ENCODE measurements around the gene LRRK1. TPM values are rescaled to one million over a fixed set of nuclear protein-coding genes. Genes with fewer than 3 reads are reported as not detected.

The LRRK1 gene
- total and polyA plus RNA-seq, 2 of the 13 experiments (the other 11 are each of a cell fraction or from before 2014, with no cell fraction given): 0.13 to 1.2 TPM

GRCh38 chr15:101091080-101092017 is 172.2 kb downstream of the LRRK1 start (continued):
- TF ChIP-seq KLF13 (CRISPR knock-in tag; IDR thresholded peaks at IDR 0.05) (no peak), ZNF296 (CRISPR knock-in tag; conservative IDR thresholded peaks at IDR 0.05) (no peak), ZFP36L1 (CRISPR knock-in tag; IDR thresholded peaks at IDR 0.05) (no peak), SNRNP70 (IDR thresholded peaks at IDR 0.05; ENCODE audit: low read depth, low read length) (no peak), ELF3 (CRISPR knock-in tag; IDR thresholded peaks at IDR 0.05) (peak; percentile 96), THAP7 (CRISPR knock-in tag; IDR thresholded peaks at IDR 0.05) (no peak), ZNF678 (CRISPR knock-in tag; IDR thresholded peaks at IDR 0.05) (no peak), RORA (CRISPR knock-in tag; IDR thresholded peaks at IDR 0.05) (no peak), SSRP1 (CRISPR knock-in tag; IDR thresholded peaks at IDR 0.05) (no peak), ZNF44 (CRISPR knock-in tag; IDR thresholded peaks at IDR 0.05) (no peak), RFX5 (IDR thresholded peaks at IDR 0.05; ENCODE audit: low read depth, low read length) (no peak), HBP1 (CRISPR knock-in tag; IDR thresholded peaks at IDR 0.05; ENCODE audit: low read depth) (0 out of 2 replicates have a peak, but pooled peaks have one; percentile 16), ZNF264 (CRISPR knock-in tag; IDR thresholded peaks at IDR 0.05) (peak; percentile 9; the same call in 1 of the 2 replicates), TP53 (CRISPR knock-in tag; conservative IDR thresholded peaks at IDR 0.05) (no peak), ZNF280B (CRISPR knock-in tag; IDR thresholded peaks at IDR 0.05; ENCODE audit: borderline replicate concordance) (no peak), GPN1 (CRISPR knock-in tag; IDR thresholded peaks at IDR 0.05; ENCODE audit: borderline replicate concordance) (no peak), ZNF224 (CRISPR knock-in tag; IDR thresholded peaks at IDR 0.05) (no peak), RBAK (CRISPR knock-in tag; IDR thresholded peaks at IDR 0.05) (no peak), NCOA1 (CRISPR knock-in tag; IDR thresholded peaks at IDR 0.05) (no peak), ZNF775 (CRISPR knock-in tag; IDR thresholded peaks at IDR 0.05; ENCODE audit: borderline replicate concordance) (no peak), ASH2L (IDR thresholded peaks at IDR 0.05; ENCODE audit: insufficient read length, low read depth, low read length) (peak; percentile 49), ZNF552 (CRISPR knock-in tag; IDR thresholded peaks at IDR 0.05; ENCODE audit: borderline replicate concordance) (no peak), PCBP2 (optimal IDR thresholded peaks at IDR 0.05; ENCODE audit: low read depth, low read length, poor library complexity, severe bottlenecking) (no peak), SALL1 (CRISPR knock-in tag; IDR thresholded peaks at IDR 0.05) (peak; percentile 84), ZNF703 (CRISPR knock-in tag; IDR thresholded peaks at IDR 0.05; ENCODE audit: borderline replicate concordance) (no peak), CCDC6 (CRISPR knock-in tag; IDR thresholded peaks at IDR 0.05) (peak; percentile 54; the same call in 1 of the 2 replicates), SRSF1 (optimal IDR thresholded peaks at IDR 0.05; ENCODE audit: low read depth, low read length) (peak; percentile 80), NFE2L2 (IDR thresholded peaks at IDR 0.05; ENCODE audit: low read length) (no peak)
